Measurements from ENCODE around the gene CYP24A1. TPM values are rescaled to one million over a fixed set of nuclear protein-coding genes. Genes with fewer than 3 reads are reported as not detected.

The CYP24A1 gene
- polyA plus RNA-seq, 3 donors: not detected

GRCh38 chr20:54194724-54195438, 21.1 kb upstream of the CYP24A1 start:
- Histone ChIP-seq H3K9ac (ENCODE audit: insufficient read depth, low read length, poor library complexity, severe bottlenecking) (no peak overlapping the region), H3K4me1 (ENCODE audit: control insufficient read depth in 1 of 2, insufficient read depth in 2 of 2, low read length in 2 of 2) (peaks cover 7 to 8% of the 10 kb centered on the region in 2 donors), H3K36me3 (replicated peaks in 1 of 2; ENCODE audit: control insufficient read depth in 1 of 2, insufficient read depth in 2 of 2, low read length in 2 of 2) (no peaks in the 10 kb centered on the region), H3K27ac (ENCODE audit: low read depth in 1 of 2, low read length in 2 of 2) (no peak overlapping the region), H3K27me3 (ENCODE audit: control insufficient read depth in 2 of 2, insufficient read depth in 2 of 2, low read length in 2 of 2) (no peaks in the 10 kb centered on the region), H3K9me3 (replicated peaks in 1 of 2; ENCODE audit: control insufficient read depth in 1 of 2, insufficient read depth in 1 of 2, low read length in 2 of 2) (no peaks in the 10 kb centered on the region), H4K20me1 (ENCODE audit: insufficient read depth, low read length) (no peaks in the 10 kb centered on the region), H2AFZ (ENCODE audit: insufficient read depth, low read depth, low read length, poor library complexity, severe bottlenecking) (no peak overlapping the region), H3K4me2 (replicated peaks; ENCODE audit: extremely low read depth, low read length, poor library complexity, severe bottlenecking) (no peak overlapping the region), H3K4me3 (replicated peaks in 1 of 3; ENCODE audit: low read depth in 2 of 3, low read length in 3 of 3) (no peak overlapping the region), H3K79me2 (ENCODE audit: insufficient read depth, low read length) (no peaks in the 10 kb centered on the region)
- TF ChIP-seq, protein P1, sequence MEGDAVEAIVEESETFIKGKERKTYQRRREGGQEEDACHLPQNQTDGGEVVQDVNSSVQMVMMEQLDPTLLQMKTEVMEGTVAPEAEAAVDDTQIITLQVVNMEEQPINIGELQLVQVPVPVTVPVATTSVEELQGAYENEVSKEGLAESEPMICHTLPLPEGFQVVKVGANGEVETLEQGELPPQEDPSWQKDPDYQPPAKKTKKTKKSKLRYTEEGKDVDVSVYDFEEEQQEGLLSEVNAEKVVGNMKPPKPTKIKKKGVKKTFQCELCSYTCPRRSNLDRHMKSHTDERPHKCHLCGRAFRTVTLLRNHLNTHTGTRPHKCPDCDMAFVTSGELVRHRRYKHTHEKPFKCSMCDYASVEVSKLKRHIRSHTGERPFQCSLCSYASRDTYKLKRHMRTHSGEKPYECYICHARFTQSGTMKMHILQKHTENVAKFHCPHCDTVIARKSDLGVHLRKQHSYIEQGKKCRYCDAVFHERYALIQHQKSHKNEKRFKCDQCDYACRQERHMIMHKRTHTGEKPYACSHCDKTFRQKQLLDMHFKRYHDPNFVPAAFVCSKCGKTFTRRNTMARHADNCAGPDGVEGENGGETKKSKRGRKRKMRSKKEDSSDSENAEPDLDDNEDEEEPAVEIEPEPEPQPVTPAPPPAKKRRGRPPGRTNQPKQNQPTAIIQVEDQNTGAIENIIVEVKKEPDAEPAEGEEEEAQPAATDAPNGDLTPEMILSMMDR (IDR thresholded peaks at IDR 0.05): no peak
- H3K4me3 Mint-ChIP-seq: no peak overlapping the region
- H3K27ac Mint-ChIP-seq: no peak overlapping the region
- 93% methylated on average over 3 of the region's 11 CpGs for WGBS (ENCODE audit: insufficient coverage)
- H3K4me1 Mint-ChIP-seq: peaks cover 10% of the 10 kb centered on the region
- no peaks in the 10 kb centered on the region for H3K9me3 Mint-ChIP-seq
- no peaks in the 10 kb centered on the region for H3K27me3 Mint-ChIP-seq (ENCODE audit: low read depth in 3 of 3)
- DNase-seq: no peak
- H3K36me3 Mint-ChIP-seq: no peaks in the 10 kb centered on the region
- intact Hi-C loops (cut with micrococcal nuclease): no loop called here

DNA sequence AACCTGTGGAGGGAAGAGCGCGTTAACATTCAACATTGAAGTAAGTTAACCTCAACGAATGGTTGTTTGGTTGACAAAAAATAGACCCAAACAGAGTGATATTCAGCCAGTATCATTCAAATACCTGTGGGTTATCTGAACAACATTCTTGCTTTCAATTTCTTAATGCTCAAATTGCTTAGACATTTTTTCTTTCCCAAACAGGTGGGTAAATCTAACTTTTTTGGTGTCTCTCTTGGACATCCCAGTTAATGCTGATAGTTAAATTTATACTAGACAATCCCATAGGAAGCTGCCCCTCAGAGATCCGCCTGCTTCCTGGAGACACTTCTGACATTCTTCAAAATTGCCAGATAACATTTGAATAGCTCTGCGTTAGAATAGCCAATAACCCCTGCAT, 20.0 kb upstream of the CYP24A1 start:
- Histone ChIP-seq H3K4me1 (ENCODE audit: control insufficient read depth in 1 of 2, insufficient read depth in 2 of 2, low read length in 2 of 2) (peaks cover 7 to 8% of the 10 kb centered on the region in 2 donors), H2AFZ (ENCODE audit: insufficient read depth, low read depth, low read length, poor library complexity, severe bottlenecking) (no peak overlapping the region), H3K4me3 (replicated peaks in 1 of 3; ENCODE audit: low read depth in 2 of 3, low read length in 3 of 3) (no peak overlapping the region), H4K20me1 (ENCODE audit: insufficient read depth, low read length) (no peaks in the 10 kb centered on the region), H3K36me3 (replicated peaks in 1 of 2; ENCODE audit: control insufficient read depth in 1 of 2, insufficient read depth in 2 of 2, low read length in 2 of 2) (no peaks in the 10 kb centered on the region), H3K79me2 (ENCODE audit: insufficient read depth, low read length) (no peaks in the 10 kb centered on the region), H3K27me3 (ENCODE audit: control insufficient read depth in 2 of 2, insufficient read depth in 2 of 2, low read length in 2 of 2) (no peaks in the 10 kb centered on the region), H3K9ac (ENCODE audit: insufficient read depth, low read length, poor library complexity, severe bottlenecking) (no peak overlapping the region), H3K27ac (ENCODE audit: low read depth in 1 of 2, low read length in 2 of 2) (no peak overlapping the region), H3K4me2 (replicated peaks; ENCODE audit: extremely low read depth, low read length, poor library complexity, severe bottlenecking) (no peak overlapping the region), H3K9me3 (replicated peaks in 1 of 2; ENCODE audit: control insufficient read depth in 1 of 2, insufficient read depth in 1 of 2, low read length in 2 of 2) (no peaks in the 10 kb centered on the region)
- WGBS (ENCODE audit: insufficient coverage): no CpG with 5 or more reads among the region's 5 CpGs
- no peaks in the 10 kb centered on the region for H3K36me3 Mint-ChIP-seq
- DNase-seq: no peak
- no peak overlapping the region for H3K4me3 Mint-ChIP-seq
- TF ChIP-seq, protein P1 (IDR thresholded peaks at IDR 0.05): no peak
- intact Hi-C loops (cut with micrococcal nuclease): no loop called here
- no peaks in the 10 kb centered on the region for H3K27me3 Mint-ChIP-seq (ENCODE audit: low read depth in 3 of 3)
- no peaks in the 10 kb centered on the region for H3K9me3 Mint-ChIP-seq
- no peak overlapping the region for H3K27ac Mint-ChIP-seq
- peaks cover 8% of the 10 kb centered on the region for H3K4me1 Mint-ChIP-seq

Measured in CD14-positive monocyte (primary cell).